HG02884 (cell line): ENCODE data around the gene ZNF254.
"Not testable (repeated sequence)": the region's sequence is repeated elsewhere in the genome, so short reads cannot be mapped to it uniquely, and the experiment has no call there.

Experiments used
- ATAC-seq: cut with Tn5 transposase; IDR thresholded peaks from one replicate; pipeline ENCODE4 v1.9.1; 2021; ENCODE audit warnings: mild to moderate bottlenecking, moderate library complexity; ENCODE audit not compliant: unreplicated experiment

The ZNF254 gene

DNA sequence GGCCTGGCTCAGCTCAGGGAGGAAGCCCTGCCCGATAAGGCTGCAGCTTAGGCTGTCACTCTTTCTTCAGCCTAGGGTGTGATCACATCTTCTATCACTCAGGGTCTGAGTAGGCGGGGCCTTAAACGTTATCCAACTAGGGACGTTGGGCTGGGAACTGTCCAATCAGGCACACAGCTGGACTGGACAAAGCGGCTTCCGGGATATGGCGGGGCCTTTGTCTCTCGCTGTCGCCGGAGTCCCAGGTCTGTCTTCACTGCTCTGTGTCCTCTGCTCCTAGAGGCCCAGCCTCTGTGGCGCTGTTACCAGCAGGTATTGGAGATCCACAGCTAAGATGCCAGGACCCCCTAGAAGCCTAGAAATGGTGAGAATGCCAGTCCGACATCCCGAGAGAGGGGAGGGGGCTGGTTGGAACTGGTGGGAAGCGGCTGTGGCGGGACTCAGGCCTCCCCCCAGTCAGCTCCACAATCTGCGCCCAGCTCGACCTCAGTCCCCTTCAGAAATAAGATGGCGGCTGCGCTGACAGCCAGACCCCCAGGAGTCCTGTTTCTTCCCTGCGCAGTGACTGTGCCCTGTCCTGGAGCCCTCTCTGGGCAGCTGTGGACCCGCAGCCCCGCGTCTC lies at the start of gene ZNF254:
Gene ZNF254 (plus strand): TSS at position 214 of the 622 bp plus-strand sequence. CDS start 121 bp downstream, at position 335.
- ATAC-seq: peak; percentile 97

- no peak for ATAC-seq
These were observed 46.4 kb upstream of the ZNF254 start for GRCh38 chr19:24040621-24041020.

DNA sequence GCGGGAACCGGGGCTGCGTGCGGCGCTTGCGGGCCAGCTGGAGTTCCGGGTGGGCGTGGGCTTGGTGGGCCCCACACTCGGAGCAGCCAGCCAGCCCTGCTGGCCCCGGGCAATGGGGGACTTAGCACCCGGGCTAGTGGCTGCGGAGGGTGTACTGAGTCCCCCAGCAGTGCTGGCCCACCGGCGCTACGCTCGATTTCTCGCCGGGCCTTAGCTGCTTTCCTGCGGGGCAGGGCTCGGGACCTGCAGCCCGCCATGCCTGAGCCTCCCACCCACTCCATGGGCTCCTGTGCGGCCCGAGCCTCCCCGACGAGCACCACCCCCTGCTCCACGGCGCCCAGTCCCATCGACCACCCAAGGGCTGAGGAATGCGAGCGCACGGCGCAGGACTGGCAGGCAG lies 45.7 kb upstream of the ZNF254 start:
- not testable (repeated sequence) for ATAC-seq

DNA sequence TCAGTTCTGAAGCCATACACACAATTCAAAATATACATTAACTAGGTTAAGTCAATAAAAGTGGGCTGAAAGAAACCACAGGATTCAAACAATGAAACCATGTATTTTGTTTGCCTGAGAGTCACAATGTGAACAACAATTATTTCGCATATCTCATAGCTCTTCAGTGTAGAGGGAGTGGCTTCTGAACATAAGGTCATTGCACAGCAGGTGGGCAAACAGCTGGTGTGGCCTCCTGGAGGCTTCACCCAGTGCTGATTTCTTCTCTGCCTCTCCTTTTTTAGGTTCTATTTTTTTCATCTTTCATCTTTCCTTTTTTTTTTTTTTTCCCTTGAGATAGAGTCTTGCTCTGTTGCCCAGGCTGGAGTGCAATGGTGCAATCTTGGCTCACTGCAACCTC lies 40.4 kb upstream of the ZNF254 start:
- ATAC-seq: no peak

DNA sequence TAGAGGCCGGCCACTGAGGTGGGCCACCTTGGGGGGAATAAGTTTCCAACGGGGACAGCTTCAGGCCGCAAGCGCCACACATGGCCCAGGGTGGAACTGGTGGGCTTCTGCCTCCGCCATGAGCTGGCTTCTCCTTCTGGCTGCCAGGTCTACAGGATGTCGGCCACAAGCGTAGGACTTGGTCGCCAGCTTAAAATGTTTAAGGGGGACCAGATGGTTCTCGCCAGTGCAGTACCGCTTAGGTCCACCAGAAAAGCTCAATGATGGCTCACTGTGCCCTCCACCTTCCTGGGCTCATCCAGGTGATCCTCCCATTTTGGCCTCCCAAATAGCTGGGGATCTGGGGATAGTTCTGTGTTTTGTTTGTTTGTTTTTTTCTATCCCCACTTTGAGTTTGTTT lies 38.7 kb upstream of the ZNF254 start:
- ATAC-seq: no peak

DNA sequence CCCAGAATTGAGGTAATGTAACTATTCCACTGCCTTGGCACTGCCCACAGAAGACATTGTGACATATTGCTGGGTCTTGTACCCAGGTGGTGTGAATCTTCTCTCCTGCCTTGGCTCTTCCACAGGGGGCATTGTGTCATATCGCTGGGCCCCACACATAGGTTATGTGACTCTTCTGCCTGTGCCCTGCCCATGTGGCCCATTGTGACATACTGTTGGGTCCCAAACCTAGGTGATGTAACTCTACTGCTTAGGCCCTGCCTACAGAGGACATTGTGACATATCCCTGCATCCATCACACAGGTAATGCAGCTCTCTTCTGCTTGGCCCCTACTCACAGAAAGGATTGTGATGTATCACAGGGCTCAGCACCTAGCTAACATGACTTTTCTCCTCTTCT lies 37.5 kb upstream of the ZNF254 start:
- ATAC-seq: no peak

GRCh38 chr19:24051516-24051915 lies 35.5 kb upstream of the ZNF254 start:
- no peak for ATAC-seq

- ATAC-seq: no peak
These were observed 34.2 kb upstream of the ZNF254 start for GRCh38 chr19:24052811-24053210.

DNA sequence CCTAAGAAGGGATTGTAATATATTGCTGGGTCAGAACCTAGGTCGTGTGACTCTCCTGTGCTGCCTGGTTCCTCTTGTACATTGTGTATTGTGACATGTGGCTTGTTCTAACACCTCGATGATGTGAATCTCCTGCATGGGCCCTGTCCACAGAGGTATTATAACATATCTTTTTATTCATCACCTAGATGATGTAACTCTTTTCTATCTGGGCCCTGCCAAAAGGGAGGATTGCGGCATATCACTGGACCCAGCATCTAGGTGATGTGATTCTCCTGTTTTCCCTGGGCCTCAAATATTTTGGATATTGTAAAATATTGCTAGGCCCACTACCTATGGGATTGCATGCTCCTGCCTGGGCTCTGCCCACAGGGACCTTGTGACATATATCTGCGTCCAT lies 33.4 kb upstream of the ZNF254 start:
- no peak for ATAC-seq

- peak; percentile 58 for ATAC-seq
These were observed 32.7 kb upstream of the ZNF254 start for GRCh38 chr19:24054044-24054935.

- ATAC-seq: no peak
These were observed 31.4 kb upstream of the ZNF254 start for GRCh38 chr19:24055548-24055947.

- no peak for ATAC-seq
These were observed 29.8 kb upstream of the ZNF254 start for GRCh38 chr19:24057144-24057543.

- ATAC-seq: no peak
These were observed 27.3 kb upstream of the ZNF254 start for GRCh38 chr19:24059563-24060295.

DNA sequence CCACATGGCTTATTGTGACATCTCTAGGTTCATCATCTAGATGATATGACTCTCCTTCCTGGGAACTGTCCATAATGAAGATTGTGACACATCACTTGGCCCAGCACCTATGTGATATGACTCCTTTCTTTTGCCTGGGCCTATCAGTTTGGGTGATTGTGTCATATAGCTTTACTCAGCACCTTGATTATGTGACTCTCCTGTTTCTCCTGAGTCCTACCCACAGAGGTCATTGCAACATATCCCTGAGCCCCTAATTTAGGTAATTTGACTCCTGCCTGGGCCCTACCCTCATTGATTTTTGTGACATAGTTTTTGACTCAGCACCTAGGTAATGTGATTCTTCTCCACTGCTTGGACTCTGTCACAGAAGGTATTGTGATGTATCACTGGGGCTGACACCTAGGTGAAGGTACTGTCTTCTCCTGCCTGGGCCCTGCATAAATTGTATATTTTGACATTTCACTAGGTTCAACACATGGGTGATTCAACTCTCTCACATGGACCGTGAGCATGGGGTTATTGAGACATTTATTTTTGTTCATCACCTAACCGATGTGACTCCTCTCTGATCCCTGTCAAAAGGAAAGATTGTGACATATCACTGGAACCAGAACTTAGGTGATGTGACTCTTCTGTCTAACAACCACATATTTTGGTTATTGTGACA lies 26.2 kb upstream of the ZNF254 start:
- no peak for ATAC-seq

- ATAC-seq: peak; percentile 55
These were observed 24.8 kb upstream of the ZNF254 start for GRCh38 chr19:24062190-24062589.

GRCh38 chr19:24063295-24063694 lies 23.7 kb upstream of the ZNF254 start:
- ATAC-seq: no peak

DNA sequence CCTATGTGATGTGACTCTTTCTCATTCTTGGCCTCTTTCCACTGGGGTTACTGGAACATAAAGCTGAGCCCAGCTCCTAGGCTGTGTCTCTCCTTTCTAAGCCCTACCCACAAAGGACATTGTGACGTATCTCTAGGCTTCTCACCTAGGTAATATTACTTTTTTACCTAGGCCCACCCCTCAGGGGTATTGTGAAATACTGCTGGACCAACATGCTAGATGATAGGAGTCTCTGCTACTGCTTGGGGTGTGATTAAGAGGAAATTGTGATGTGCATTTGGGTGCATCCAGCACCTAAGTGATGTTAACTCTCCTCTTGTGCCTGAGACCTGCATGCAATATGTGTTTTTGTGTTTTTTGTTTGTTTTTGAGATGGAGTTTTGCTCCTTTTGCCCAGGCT lies 22.8 kb upstream of the ZNF254 start:
- ATAC-seq: no peak

GRCh38 chr19:24065243-24065642 lies 21.7 kb upstream of the ZNF254 start:
- no peak for ATAC-seq

DNA sequence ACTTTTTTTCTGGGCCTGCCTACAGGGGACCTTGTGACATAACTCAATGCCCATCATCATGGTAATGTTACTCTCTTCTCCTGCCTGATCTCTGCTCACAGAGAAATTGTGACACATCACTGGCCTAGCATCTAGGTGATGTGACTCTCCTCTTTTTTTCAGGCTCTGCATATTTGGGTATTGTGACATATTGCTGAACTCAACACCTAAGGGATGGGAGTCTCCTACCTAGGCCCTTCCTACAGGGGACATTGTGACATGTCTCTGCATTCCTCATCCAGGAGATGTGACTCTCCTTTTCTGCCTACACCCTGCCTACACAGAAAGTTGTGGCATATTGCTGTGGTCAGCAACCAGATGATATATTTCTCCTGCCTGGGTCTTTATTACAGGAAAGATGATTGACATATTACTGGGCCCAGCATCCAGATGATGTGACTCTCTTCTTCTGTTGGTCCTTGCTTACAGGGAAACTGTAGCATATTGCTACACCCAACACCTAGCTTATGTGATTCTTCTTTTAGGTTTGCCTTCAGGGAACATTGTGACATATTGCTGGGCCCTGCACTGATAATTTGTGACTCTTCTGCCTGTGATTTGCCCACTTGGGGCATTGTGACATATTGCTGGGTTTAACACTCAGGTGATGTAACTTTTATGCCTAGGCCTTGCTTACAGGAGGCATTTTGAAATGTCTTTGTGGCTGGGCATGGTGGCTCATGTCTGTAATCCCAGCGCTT lies 21.0 kb upstream of the ZNF254 start:
- no peak for ATAC-seq

DNA sequence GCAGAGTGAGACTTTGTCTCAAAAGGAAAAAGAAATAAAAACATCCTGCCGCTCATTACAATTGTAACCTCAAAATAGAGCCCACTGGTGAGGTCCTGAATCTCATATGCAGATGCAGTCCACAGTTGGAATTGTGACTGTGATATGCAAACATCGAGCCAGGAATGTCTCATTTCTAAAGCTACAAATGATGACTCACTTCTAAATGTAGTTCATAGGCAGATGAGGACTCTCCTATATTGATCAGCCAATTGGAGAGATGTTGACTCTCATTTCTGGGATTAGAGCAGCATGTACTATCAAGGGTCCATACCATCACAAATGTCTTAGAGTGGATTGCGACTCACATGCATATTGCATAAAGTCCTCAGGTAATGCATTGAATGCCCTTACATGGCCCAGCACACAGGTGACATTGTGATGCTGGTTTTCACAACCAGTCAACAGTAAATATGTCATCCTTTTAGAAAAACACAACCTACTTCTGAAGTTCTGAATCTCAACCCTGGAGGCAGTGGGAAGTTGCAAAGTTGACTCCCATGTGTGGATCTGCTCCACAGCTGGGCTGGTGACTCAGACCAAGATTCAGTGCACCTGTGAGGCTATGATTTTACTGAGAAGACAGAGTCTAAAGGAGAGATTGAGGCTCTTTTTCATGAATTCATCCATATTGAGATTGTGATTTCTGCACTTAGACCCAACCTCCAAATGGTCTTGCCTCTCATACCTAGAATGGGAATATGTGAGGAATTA lies 16.9 kb upstream of the ZNF254 start:
- ATAC-seq: no peak
